Measurements from ENCODE around the gene STEAP1B.

DNA sequence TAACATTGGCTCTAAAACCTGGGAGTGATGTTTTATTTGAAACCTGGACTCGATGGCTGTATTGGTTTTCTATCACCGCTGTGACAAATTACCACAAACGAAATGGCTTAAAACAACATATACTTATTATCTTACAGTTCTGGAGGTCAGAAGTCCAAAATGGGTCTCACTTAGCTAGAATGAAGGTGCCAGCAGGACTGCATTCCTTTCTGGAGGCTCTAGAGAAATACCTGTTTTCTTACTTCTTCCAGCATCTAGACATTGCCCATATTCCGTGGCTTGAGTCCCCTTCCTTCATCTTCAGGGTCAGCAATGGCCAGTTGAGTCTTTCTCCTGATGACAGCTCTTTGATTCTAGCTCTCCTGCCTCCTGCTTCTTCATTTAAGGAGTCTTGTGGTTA lies 44.3 kb upstream of the STEAP1B start:
- no peak for TF ChIP-seq ZNF274 (IDR thresholded peaks at IDR 0.05; ENCODE audit: low read depth, low read length)
- TF ChIP-seq POLR2A (IDR thresholded peaks at IDR 0.05; ENCODE audit: borderline replicate concordance, extremely low read depth, insufficient read depth, insufficient read length), result no peak
- TF ChIP-seq POLR2AphosphoS5 (IDR thresholded peaks at IDR 0.05; ENCODE audit: low read depth, low read length), result no peak

All from HCT116 (cell line).